HG02981 (cell line): ENCODE results near the gene GARIN1A.
"Not testable (repeated sequence)": the region's sequence is repeated elsewhere in the genome, so short reads cannot be mapped to it uniquely, and the experiment has no call there.

Experiments
- ATAC-seq: cut with Tn5 transposase; IDR thresholded peaks from one replicate; pipeline ENCODE4 v1.9.1; 2021; ENCODE audit warnings: mild to moderate bottlenecking, moderate library complexity; ENCODE audit not compliant: unreplicated experiment

The GARIN1A gene

GRCh38 chr7:128681794-128682537, 9.9 kb downstream of the GARIN1A start:
- ATAC-seq = no peak

GRCh38 chr7:128683270-128683669, 11.2 kb downstream of the GARIN1A start:
- not testable (repeated sequence) for ATAC-seq

- not testable (repeated sequence) for ATAC-seq
Measured at GRCh38 chr7:128683738-128684137, 11.6 kb downstream of the GARIN1A start.

GRCh38 chr7:128687131-128687530, 15.0 kb downstream of the GARIN1A start:
- ATAC-seq = no peak

- no peak for ATAC-seq
Measured at GRCh38 chr7:128688492-128688891, 16.4 kb downstream of the GARIN1A start.

- not testable (repeated sequence) for ATAC-seq
Measured at GRCh38 chr7:128689161-128689935, 17.3 kb downstream of the GARIN1A start.

- ATAC-seq = no peak
Measured at GRCh38 chr7:128691227-128691626, 19.1 kb downstream of the GARIN1A start.

GRCh38 chr7:128692623-128693270, 20.7 kb downstream of the GARIN1A start:
- no peak for ATAC-seq

- no peak for ATAC-seq
Measured at GRCh38 chr7:128693373-128694015, 21.4 kb downstream of the GARIN1A start.

- ATAC-seq = no peak
Measured at GRCh38 chr7:128694738-128695137, 22.6 kb downstream of the GARIN1A start.

GRCh38 chr7:128697302-128697905, 25.3 kb downstream of the GARIN1A start:
- no peak for ATAC-seq

- ATAC-seq = no peak
Measured at GRCh38 chr7:128699196-128699712, 27.2 kb downstream of the GARIN1A start.

GRCh38 chr7:128699895-128700294, 27.8 kb downstream of the GARIN1A start:
- no peak for ATAC-seq

GRCh38 chr7:128701062-128701785, 29.1 kb downstream of the GARIN1A start:
- no peak for ATAC-seq

- no peak for ATAC-seq
Measured at GRCh38 chr7:128703609-128704241, 31.6 kb downstream of the GARIN1A start.

GRCh38 chr7:128705891-128706333, 33.8 kb downstream of the GARIN1A start:
- ATAC-seq = no peak

GRCh38 chr7:128707752-128708151, 35.7 kb downstream of the GARIN1A start:
- ATAC-seq = no peak

GRCh38 chr7:128708235-128708634, 36.1 kb downstream of the GARIN1A start:
- ATAC-seq = no peak

GRCh38 chr7:128708824-128709223, 36.7 kb downstream of the GARIN1A start:
- no peak for ATAC-seq
